ENCODE measurements around the gene ZBTB48.
A peak's percentile ranks its signal among the peaks of the same experiment; 100 is the strongest.

Gene ZBTB48

GRCh38 chr1:6612641-6613360 is 33.0 kb downstream of the ZBTB48 start:
- DNase-seq (ENCODE audit: low read depth in 2 of 2): no peak

- DNase-seq (ENCODE audit: low read depth in 2 of 2): peak; percentile 99
Measured at GRCh38 chr1:6613361-6614018, 33.7 kb downstream of the ZBTB48 start, which contains the start of gene PHF13. TSS of gene PHF13 (plus strand) at chr1:6613731. CDS start at chr1:6614067, 336 bp downstream.

GRCh38 chr1:6614019-6614928 is 34.5 kb downstream of the ZBTB48 start:
- DNase-seq (ENCODE audit: low read depth in 2 of 2): no peak

GRCh38 chr1:6614929-6615785 is 35.4 kb downstream of the ZBTB48 start:
- no peak for DNase-seq (ENCODE audit: low read depth in 2 of 2)

GRCh38 chr1:6619045-6619444 is 39.3 kb downstream of the ZBTB48 start:
- DNase-seq (ENCODE audit: low read depth in 2 of 2): no peak

- DNase-seq (ENCODE audit: low read depth in 2 of 2): no peak
Measured at GRCh38 chr1:6621429-6622391, 41.9 kb downstream of the ZBTB48 start.

- no peak for DNase-seq (ENCODE audit: low read depth in 2 of 2)
Measured at GRCh38 chr1:6622396-6623152, 42.8 kb downstream of the ZBTB48 start.

- no peak for DNase-seq (ENCODE audit: low read depth in 2 of 2)
Measured at GRCh38 chr1:6623269-6623965, 43.6 kb downstream of the ZBTB48 start.

GRCh38 chr1:6624710-6625583 is 45.2 kb downstream of the ZBTB48 start, which contains the start of gene THAP3:
TSS of gene THAP3 (plus strand) at chr1:6624868. CDS start at chr1:6625219, 351 bp downstream.
- peak; percentile 74 to 80 for DNase-seq (ENCODE audit: low read depth in 2 of 2)

GRCh38 chr1:6625584-6626149 is 45.9 kb downstream of the ZBTB48 start:
- no peak for DNase-seq (ENCODE audit: low read depth in 2 of 2)

GRCh38 chr1:6627031-6627430 is 47.2 kb downstream of the ZBTB48 start:
- no peak for DNase-seq (ENCODE audit: low read depth in 2 of 2)

- DNase-seq (ENCODE audit: low read depth in 2 of 2): no peak
Measured at GRCh38 chr1:6627841-6628545, 48.2 kb downstream of the ZBTB48 start.

- DNase-seq (ENCODE audit: low read depth in 2 of 2): no peak
Measured at GRCh38 chr1:6628971-6629479, 49.2 kb downstream of the ZBTB48 start.

- DNase-seq (ENCODE audit: low read depth in 2 of 2): no peak
Measured at GRCh38 chr1:6630027-6630426, 50.2 kb downstream of the ZBTB48 start.

GRCh38 chr1:6631058-6631457 is 51.3 kb downstream of the ZBTB48 start:
- no peak for DNase-seq (ENCODE audit: low read depth in 2 of 2)

All from activated CD8-positive, alpha-beta memory T cell treated with anti-CD3 and anti-CD28 coated beads for 4 hours (primary cell).